Measurements from ENCODE around the gene LUC7L. TPM values are rescaled to one million over a fixed set of nuclear protein-coding genes. Genes with fewer than 3 reads are reported as not detected.

The LUC7L gene
- total and polyA plus RNA-seq, 2 of the 8 experiments (the other 6 are each of a cell fraction or from before 2014, with no cell fraction given), result 49.7 to 129 TPM

DNA sequence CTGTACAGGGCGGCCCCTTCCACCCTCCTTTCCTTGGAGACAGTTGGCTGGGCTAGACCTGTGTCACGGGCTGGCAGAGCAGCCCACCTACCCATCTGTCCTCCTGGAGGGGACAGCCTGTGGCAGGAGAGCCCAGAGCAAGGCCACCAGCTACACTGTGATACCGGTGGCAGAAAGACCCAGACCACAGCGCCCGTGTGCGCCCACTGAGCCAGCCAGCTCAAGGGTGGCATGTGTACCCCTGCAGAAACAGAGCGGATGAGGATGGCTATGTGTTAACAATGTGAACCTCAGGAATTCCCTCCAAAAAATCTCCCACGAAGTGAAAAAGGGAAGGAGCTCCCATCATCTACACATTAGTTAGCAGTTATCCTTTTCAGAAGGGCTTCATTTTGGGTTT, 41.9 kb downstream of the LUC7L start:
- H3K79me1 ChIP-seq (ENCODE audit: low read depth, low read length), result no peaks in the 10 kb centered on the region; the same call in 1 of the 2 replicates
- H3K27me3 ChIP-seq (replicated peaks in 1 of 4; ENCODE audit: control insufficient read depth in 3 of 4, extremely low read depth in 1 of 4, insufficient read depth in 3 of 4, low read length in 3 of 4), result no peaks in the 10 kb centered on the region
- 97% methylated on average over 8 of the region's 8 CpGs; no CpG with 5 or more reads in 1 of the 2 experiments for WGBS, 2 experiments (ENCODE audit: extremely low coverage in 1 of 2, insufficient coverage in 1 of 2, insufficient read length in 1 of 2, insufficient replicate concordance in 2 of 2, low coverage in 1 of 2, low lambda C conversion rate in 2 of 2, missing lambda C conversion rate in 1 of 2)
- no peak overlapping the region for H2BK5ac ChIP-seq (ENCODE audit: low read depth, low read length)
- no peak overlapping the region for H3K27ac ChIP-seq (ENCODE audit: low read depth, low read length)
- peaks cover 28 to 52% (median 44%) of the 10 kb centered on the region in 4 experiments; a peak in 7 of 8 replicates for H3K36me3 ChIP-seq (ENCODE audit: control insufficient read depth in 2 of 4, insufficient read depth in 4 of 4, low read length in 3 of 4)
- no peak overlapping the region for H3K4me2 ChIP-seq (ENCODE audit: insufficient read depth in 1 of 2, low read depth in 2 of 2, low read length in 2 of 2)
- H3K18ac ChIP-seq (ENCODE audit: extremely low read depth, low read length), result no peak overlapping the region
- POLR2A ChIA-PET (ENCODE audit: partially characterized antibody), result interaction anchor here (0.6 to 34.3 kb wide), 3 partner anchors 38 to 173 kb away, joined by 3 to 348 read pairs (median 3); partner anchors contain the start of gene LUC7L
- CTCF ChIA-PET (ENCODE audit: partially characterized antibody), result interaction anchor here (0.8 to 2.8 kb wide), 4 partner anchors 21 to 175 kb away, joined by 3 to 10 read pairs (median 6); no protein-coding TSS in a partner anchor
- H3K4ac ChIP-seq (replicated peaks; ENCODE audit: insufficient read length, low read depth, low read length), result no peak overlapping the region
- H4K20me1 ChIP-seq (replicated peaks in 1 of 2; ENCODE audit: control insufficient read depth in 1 of 2, insufficient read depth in 2 of 2, low read length in 2 of 2), result peaks cover 4 to 14% of the 10 kb centered on the region in 2 experiments
- H3K14ac ChIP-seq (ENCODE audit: insufficient read length), result no peak overlapping the region
- H2AFZ ChIP-seq (ENCODE audit: low read length), result no peak overlapping the region
- DNase-seq (ENCODE audit: low read depth in 1 of 2, low spot score in 2 of 2), result no peak
- H2BK15ac ChIP-seq (ENCODE audit: low read length), result no peak overlapping the region
- no peak overlapping the region for H2BK12ac ChIP-seq (ENCODE audit: low read depth, low read length)
- FAIRE-seq, result no peak
- TF ChIP-seq SP1 (IDR thresholded peaks at IDR 0.05; ENCODE audit: low read depth, low read length), result no peak
- TF ChIP-seq SIX5 (IDR thresholded peaks at IDR 0.05; ENCODE audit: low read depth, low read length), result no peak
- H4K5ac ChIP-seq (ENCODE audit: insufficient read length, low read depth, low read length), result no peak overlapping the region
- no peak overlapping the region for H2BK120ac ChIP-seq (replicated peaks; ENCODE audit: low read depth, low read length)
- no peak overlapping the region for H2AK5ac ChIP-seq (ENCODE audit: low read depth, low read length)
- no peaks in the 10 kb centered on the region for H3K79me2 ChIP-seq (ENCODE audit: control insufficient read depth in 1 of 2, insufficient read depth in 2 of 2, low read length in 2 of 2)
- H3K9me3 ChIP-seq (ENCODE audit: insufficient read depth in 2 of 2, low read depth in 1 of 2, low read length in 1 of 2), result peaks cover 0 to 3% of the 10 kb centered on the region in 2 experiments; a peak in 1 of 4 replicates
- no peak overlapping the region for H4K8ac ChIP-seq (ENCODE audit: extremely low read depth, insufficient read depth, low read length)
- H3K56ac ChIP-seq (replicated peaks; ENCODE audit: insufficient read length, low read depth, low read length), result no peak overlapping the region
- no peak overlapping the region for H3K23ac ChIP-seq (ENCODE audit: insufficient read length)
- no peak overlapping the region for H3K4me3 ChIP-seq (ENCODE audit: extremely low read depth in 1 of 4, insufficient read depth in 2 of 4, low read depth in 3 of 4, low read length in 4 of 4)
- no peak overlapping the region for H3K9ac ChIP-seq (replicated peaks in 1 of 4; ENCODE audit: extremely low read depth in 1 of 4, low read depth in 3 of 4, low read length in 3 of 4)
- H3K23me2 ChIP-seq (ENCODE audit: low read depth, low read length), result no peaks in the 10 kb centered on the region
- no peaks in the 10 kb centered on the region for H3K4me1 ChIP-seq (replicated peaks in 1 of 4; ENCODE audit: control insufficient read depth in 3 of 4, insufficient read depth in 4 of 4, low read length in 3 of 4)
- no peak overlapping the region for H2BK20ac ChIP-seq (ENCODE audit: low read length)
- H4K91ac ChIP-seq (replicated peaks; ENCODE audit: insufficient read length, low read length), result no peak overlapping the region
